Ishikawa (cell line): Measurements from ENCODE around the gene IL17RD.

ENCODE experiments used
- CREB1 ChIP-seq: IDR thresholded peaks from 2 replicates; pipeline ENCODE4 v1.6.1; 2012; ENCODE audit warnings: low read depth
- TCF12 ChIP-seq: IDR thresholded peaks from 2 replicates; pipeline ENCODE4 v1.6.1; 2012; ENCODE audit warnings: low read depth
- TF ChIP-seq, protein P1 (sequence below): IDR thresholded peaks from 2 replicates; pipeline ENCODE4 v1.6.1; 2012
- TF ChIP-seq, protein P2 (sequence below): IDR thresholded peaks from 2 replicates; pipeline ENCODE4 v1.6.1; 2012; ENCODE audit warnings: low read depth, mild to moderate bottlenecking

DNA sequence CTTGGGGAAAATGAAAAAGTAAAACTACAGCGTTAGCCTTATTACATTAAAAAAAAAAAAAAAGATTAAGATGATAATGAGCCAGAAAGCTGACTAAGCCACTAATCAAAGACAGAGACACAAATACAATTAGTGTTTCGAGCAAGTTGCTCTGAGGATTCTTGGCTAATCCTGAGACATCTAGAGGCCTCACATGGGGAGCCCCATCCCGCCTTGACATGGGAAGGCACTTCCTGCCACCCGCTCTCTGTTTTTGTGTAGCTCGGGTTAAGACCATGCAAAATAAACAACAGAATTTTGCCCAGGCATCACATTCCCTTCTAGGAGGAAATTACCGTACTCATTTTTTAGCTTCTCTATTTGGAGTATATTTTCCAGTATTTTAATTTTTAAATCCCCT, 19.4 kb upstream of the IL17RD start:
- TF ChIP-seq TCF12 = no peak
- TF ChIP-seq CREB1 = no peak
- TF ChIP-seq, protein P1, sequence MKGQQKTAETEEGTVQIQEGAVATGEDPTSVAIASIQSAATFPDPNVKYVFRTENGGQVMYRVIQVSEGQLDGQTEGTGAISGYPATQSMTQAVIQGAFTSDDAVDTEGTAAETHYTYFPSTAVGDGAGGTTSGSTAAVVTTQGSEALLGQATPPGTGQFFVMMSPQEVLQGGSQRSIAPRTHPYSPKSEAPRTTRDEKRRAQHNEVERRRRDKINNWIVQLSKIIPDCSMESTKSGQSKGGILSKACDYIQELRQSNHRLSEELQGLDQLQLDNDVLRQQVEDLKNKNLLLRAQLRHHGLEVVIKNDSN = no peak
- TF ChIP-seq, protein P2, sequence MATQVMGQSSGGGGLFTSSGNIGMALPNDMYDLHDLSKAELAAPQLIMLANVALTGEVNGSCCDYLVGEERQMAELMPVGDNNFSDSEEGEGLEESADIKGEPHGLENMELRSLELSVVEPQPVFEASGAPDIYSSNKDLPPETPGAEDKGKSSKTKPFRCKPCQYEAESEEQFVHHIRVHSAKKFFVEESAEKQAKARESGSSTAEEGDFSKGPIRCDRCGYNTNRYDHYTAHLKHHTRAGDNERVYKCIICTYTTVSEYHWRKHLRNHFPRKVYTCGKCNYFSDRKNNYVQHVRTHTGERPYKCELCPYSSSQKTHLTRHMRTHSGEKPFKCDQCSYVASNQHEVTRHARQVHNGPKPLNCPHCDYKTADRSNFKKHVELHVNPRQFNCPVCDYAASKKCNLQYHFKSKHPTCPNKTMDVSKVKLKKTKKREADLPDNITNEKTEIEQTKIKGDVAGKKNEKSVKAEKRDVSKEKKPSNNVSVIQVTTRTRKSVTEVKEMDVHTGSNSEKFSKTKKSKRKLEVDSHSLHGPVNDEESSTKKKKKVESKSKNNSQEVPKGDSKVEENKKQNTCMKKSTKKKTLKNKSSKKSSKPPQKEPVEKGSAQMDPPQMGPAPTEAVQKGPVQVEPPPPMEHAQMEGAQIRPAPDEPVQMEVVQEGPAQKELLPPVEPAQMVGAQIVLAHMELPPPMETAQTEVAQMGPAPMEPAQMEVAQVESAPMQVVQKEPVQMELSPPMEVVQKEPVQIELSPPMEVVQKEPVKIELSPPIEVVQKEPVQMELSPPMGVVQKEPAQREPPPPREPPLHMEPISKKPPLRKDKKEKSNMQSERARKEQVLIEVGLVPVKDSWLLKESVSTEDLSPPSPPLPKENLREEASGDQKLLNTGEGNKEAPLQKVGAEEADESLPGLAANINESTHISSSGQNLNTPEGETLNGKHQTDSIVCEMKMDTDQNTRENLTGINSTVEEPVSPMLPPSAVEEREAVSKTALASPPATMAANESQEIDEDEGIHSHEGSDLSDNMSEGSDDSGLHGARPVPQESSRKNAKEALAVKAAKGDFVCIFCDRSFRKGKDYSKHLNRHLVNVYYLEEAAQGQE = no peak
